Endothelial cell of umbilical vein (primary cell): Measurements from ENCODE around the gene CLEC12A. TPM values are rescaled to one million over a fixed set of nuclear protein-coding genes. Genes with fewer than 3 reads are reported as not detected.
"Not testable (repeated sequence)": the region's sequence is repeated elsewhere in the genome, so short reads cannot be mapped to it uniquely, and the experiment has no call there.

ENCODE experiments used
- BruUV-seq: library from RNA; stranded (reverse); fragments of 400-500 nt; replicated peaks from 2 replicates; lab custom pipeline; 2021; lab: Mats Ljungman, UMichigan
- CTCF ChIA-PET: fragments of 300-600, 350-600 bp; sonication (Branson Sonifier 250); formaldehyde crosslinking; loops from one replicate; lab custom pipeline; 2021; ENCODE audit warnings: antibody characterized with exemption, inconsistent platforms; lab: Charles Lee
- POLR2A ChIA-PET: fragments of 300-600, 350-600 bp; sonication (Branson Sonifier 250); formaldehyde crosslinking; loops from one replicate; lab custom pipeline; 2021; ENCODE audit warnings: antibody characterized with exemption, inconsistent platforms; lab: Charles Lee
- DNase-seq: peaks from one replicate; pipeline ENCODE4 v3.0.0-alpha.2; 2011; ENCODE audit warnings: low read depth, low spot score
- FAIRE-seq: peaks from 2 replicates; lab custom pipeline; 2011; peaks lifted over from hg19 to GRCh38; lab: Jason Lieb, UNC
- H2AFZ ChIP-seq: 2 replicates; pipeline ENCODE4 v1.6.0; 2012; ENCODE audit warnings: low read depth, low read length, control low read depth, inconsistent platforms
- H3K27ac ChIP-seq: 2 replicates; pipeline ENCODE4 v1.5.1; 2011; ENCODE audit warnings: low read depth, mild to moderate bottlenecking, control low read depth, low read length, moderate library complexity; ENCODE audit not compliant: insufficient read depth
- H3K27me3 ChIP-seq, 2 experiments: 2 replicates each; pipeline versions ENCODE4 v1.6.0 to v1.6.1; 2011; ENCODE audit warnings: low read length in 2 of 2, mixed read lengths in 1 of 2; ENCODE audit not compliant: control insufficient read depth in 2 of 2, insufficient read depth in 2 of 2
- H3K36me3 ChIP-seq, 2 experiments: 2 replicates in 1 of 2; 3 replicates in 1 of 2; pipeline ENCODE4 v1.5.1; 2011; ENCODE audit warnings: low read length in 2 of 2, mild to moderate bottlenecking in 1 of 2, moderate library complexity in 1 of 2; ENCODE audit not compliant: control insufficient read depth in 2 of 2, insufficient read depth in 2 of 2; ENCODE audit errors: extremely low read depth in 1 of 2
- H3K4me1 ChIP-seq: 3 replicates; pipeline ENCODE4 v1.5.1; 2011; ENCODE audit warnings: mild to moderate bottlenecking, low read length; ENCODE audit not compliant: control insufficient read depth, insufficient read depth; ENCODE audit errors: extremely low read depth
- H3K4me2 ChIP-seq: 2 replicates; pipeline ENCODE4 v1.6.1; 2011; ENCODE audit warnings: low read length, control low read depth, mixed read lengths; ENCODE audit not compliant: insufficient read depth
- H3K4me3 ChIP-seq, 3 experiments: fragments of 200-600 bp in 1 of 3; sonication (generic), shearing (Covaris generic) in 1 of 3; replicated peaks in 1 of 3; 2 replicates each; pipeline ENCODE4 v1.5.1; 2011 to 2016; ENCODE audit warnings: control low read depth in 3 of 3, low read length in 3 of 3, mild to moderate bottlenecking in 2 of 3, inconsistent platforms in 1 of 3, low read depth in 1 of 3, moderate library complexity in 1 of 3; ENCODE audit not compliant: insufficient read depth in 1 of 3
- H3K79me2 ChIP-seq: 2 replicates; pipeline ENCODE4 v1.6.0; 2012; ENCODE audit warnings: low read length, inconsistent platforms; ENCODE audit not compliant: control insufficient read depth, insufficient read depth
- H3K9ac ChIP-seq: replicated peaks from 2 replicates; pipeline ENCODE3; 2011; ENCODE audit warnings: low read length, control low read depth; ENCODE audit not compliant: insufficient read depth; ENCODE audit errors: extremely low read depth
- H3K9me1 ChIP-seq: replicated peaks from 3 replicates; pipeline ENCODE4 v1.6.0; 2011; ENCODE audit warnings: mild to moderate bottlenecking, low read length; ENCODE audit not compliant: control insufficient read depth, insufficient read depth; ENCODE audit errors: extremely low read depth
- H3K9me3 ChIP-seq: replicated peaks from 2 replicates; pipeline ENCODE4 v1.5.1; 2012; ENCODE audit warnings: low read length, inconsistent platforms; ENCODE audit not compliant: control insufficient read depth, insufficient read depth
- H4K20me1 ChIP-seq: replicated peaks from 2 replicates; pipeline ENCODE3; 2011; ENCODE audit warnings: mild to moderate bottlenecking, low read length; ENCODE audit not compliant: control insufficient read depth, insufficient read depth; ENCODE audit errors: extremely low read depth
- CTCF ChIP-seq, 2 donors: IDR thresholded peaks; 1 replicate in 1 of 2; 2 replicates in 1 of 2; pipeline ENCODE4 v1.5.1; 2011; ENCODE audit warnings: low read length in 2 of 2, mild to moderate bottlenecking in 2 of 2, moderate library complexity in 2 of 2, control low read depth in 1 of 2, inconsistent platforms in 1 of 2, low read depth in 1 of 2; ENCODE audit not compliant: insufficient read depth in 1 of 2; ENCODE audit errors: extremely low read depth in 1 of 2
- EZH2 ChIP-seq: IDR thresholded peaks from 2 replicates; pipeline ENCODE4 v1.6.1; 2012; ENCODE audit warnings: borderline replicate concordance, low read depth, mild to moderate bottlenecking, moderate library complexity, low read length, inconsistent platforms; ENCODE audit not compliant: severe bottlenecking
- FOS ChIP-seq: IDR thresholded peaks from 2 replicates; pipeline ENCODE4 v1.6.1; 2011; ENCODE audit warnings: mild to moderate bottlenecking, low read length, moderate library complexity, borderline replicate concordance; ENCODE audit not compliant: insufficient read depth
- GATA2 ChIP-seq: IDR thresholded peaks from 2 replicates; pipeline ENCODE4 v1.7.0; 2011; ENCODE audit warnings: low read depth, mild to moderate bottlenecking, moderate library complexity, mixed read lengths, low read length; ENCODE audit not compliant: insufficient read length, insufficient read depth
- JUN ChIP-seq: IDR thresholded peaks from 2 replicates; pipeline ENCODE4 v1.6.1; 2011; ENCODE audit warnings: borderline replicate concordance, low read depth; ENCODE audit not compliant: insufficient read length, insufficient read depth
- MAX ChIP-seq: IDR thresholded peaks from 2 replicates; pipeline ENCODE4 v1.6.1; 2011; ENCODE audit not compliant: insufficient read depth, insufficient read length
- MYC ChIP-seq: IDR thresholded peaks from one replicate; pipeline ENCODE4 v1.6.1; 2011; ENCODE audit warnings: mild to moderate bottlenecking, low read depth, low read length
- POLR2A ChIP-seq: IDR thresholded peaks from 2 replicates; pipeline ENCODE4 v1.6.1; 2012; ENCODE audit warnings: low read depth, mild to moderate bottlenecking, control low read depth, low read length
- POLR2AphosphoS5 ChIP-seq: IDR thresholded peaks from 2 replicates; pipeline ENCODE4 v1.6.1; 2012; ENCODE audit warnings: low read depth, mild to moderate bottlenecking, control low read depth, low read length, moderate library complexity; ENCODE audit not compliant: insufficient read depth
- dilution Hi-C: fragments of 300-500 bp; cut with MboI; formaldehyde crosslinking; loops from one replicate; pipeline ENCODE4 v1.15.0; 2019; ENCODE audit warnings: low sequenced_read_pairs; ENCODE audit not compliant: extremely low pct_ligation_motif_present
- intact Hi-C: fragments of 100-400 bp; cut with micrococcal nuclease; formaldehyde crosslinking; loops from one replicate; pipeline ENCODE4 v1.10.0; 2022
- polyA plus RNA-seq, 4 experiments: library from polyadenylated mRNA; depleted of rRNA in 3 of 4; stranded (reverse) in 3 of 4; unstranded in 1 of 4; fragments of >200 nt; gene quantifications; 2 replicates each; pipeline versions ENCODE4 v1.2.1 to v1.2.3, GENCODE V29; 2011 to 2012; ENCODE audit warnings: missing spikeins in 1 of 4
- total RNA-seq: library from RNA; stranded (reverse); gene quantifications from 2 replicates; pipeline ENCODE4 v1.2.3, GENCODE V29; 2021

CLEC12A gene
- total and polyA plus RNA-seq, 2 donors (not counting 3 experiments of a cell fraction or from before 2014, with no cell fraction given): not detected

- FAIRE-seq (no peak), DNase-seq (no peak)
- no peak overlapping the region for H2AFZ ChIP-seq
- BruUV-seq: no TSS peak
- dilution Hi-C loops (no loop called here), intact Hi-C loops (no loop called here)
- no peak overlapping the region for H3K4me2 ChIP-seq
- no peak for TF ChIP-seq MYC
- no peak for TF ChIP-seq GATA2
- no peak for TF ChIP-seq CTCF (IDR thresholded peaks at IDR 0.05; ENCODE audit: extremely low read depth in 1 of 2, insufficient read depth in 1 of 2, low read depth in 1 of 2, low read length in 2 of 2)
- TF ChIP-seq EZH2: no peak
- no peak for TF ChIP-seq POLR2AphosphoS5
- no peak for TF ChIP-seq MAX
- no peak for TF ChIP-seq POLR2A
- no peak for TF ChIP-seq JUN
- no peak for TF ChIP-seq FOS
- H3K27me3 ChIP-seq: peaks cover 7 to 11% of the 10 kb centered on the region in 2 experiments
- ChIA-PET POLR2A (no interaction called here), CTCF (no interaction called here)
- no peaks in the 10 kb centered on the region for H3K79me2 ChIP-seq
- no peaks in the 10 kb centered on the region for H3K9me1 ChIP-seq
- no peak overlapping the region for H3K9ac ChIP-seq
- no peaks in the 10 kb centered on the region for H3K4me1 ChIP-seq
- no peaks in the 10 kb centered on the region for H3K9me3 ChIP-seq
- no peaks in the 10 kb centered on the region for H3K36me3 ChIP-seq
- no peak overlapping the region for H3K4me3 ChIP-seq
- no peak overlapping the region for H3K27ac ChIP-seq
- H4K20me1 ChIP-seq: no peaks in the 10 kb centered on the region
These were observed 20.1 kb upstream of the CLEC12A start for GRCh38 chr12:9951026-9951675.

GRCh38 chr12:9952954-9953729 lies 18.1 kb upstream of the CLEC12A start:
- H3K27ac ChIP-seq, H3K36me3 ChIP-seq, H3K4me3 ChIP-seq, H3K9ac ChIP-seq, H3K79me2 ChIP-seq, H3K9me1 ChIP-seq, intact Hi-C loops, H4K20me1 ChIP-seq, H2AFZ ChIP-seq, FAIRE-seq, H3K4me2 ChIP-seq, BruUV-seq, H3K4me1 ChIP-seq, POLR2A ChIA-PET, CTCF ChIA-PET, H3K9me3 ChIP-seq, DNase-seq, dilution Hi-C loops: not testable (repeated sequence)
- peaks cover 9 to 11% of the 10 kb centered on the region in 2 experiments for H3K27me3 ChIP-seq
